Keratinocyte (primary cell): ENCODE measurements around the gene STX10. TPM values are rescaled to one million over a fixed set of nuclear protein-coding genes. Genes with fewer than 3 reads are reported as not detected.
A peak's percentile ranks its signal among the peaks of the same experiment; 100 is the strongest.

Experiments used
- DNase-seq: peaks from one replicate; pipeline ENCODE4 v3.0.0-alpha.2; 2011; ENCODE audit warnings: low read depth, missing footprints, low spot score
- FAIRE-seq: peaks from 2 replicates; lab custom pipeline; 2011; peaks lifted over from hg19 to GRCh38; lab: Jason Lieb, UNC
- H2AFZ ChIP-seq: 2 replicates; pipeline ENCODE4 v1.6.0; 2012; ENCODE audit warnings: low read length, control low read depth, inconsistent platforms; ENCODE audit not compliant: control insufficient read depth
- H3K27ac ChIP-seq: 2 replicates; pipeline ENCODE4 v1.5.1; 2011; ENCODE audit warnings: low read length; ENCODE audit not compliant: control insufficient read depth, insufficient read depth
- H3K27me3 ChIP-seq: 3 replicates; pipeline ENCODE4 v1.6.0; 2011; ENCODE audit warnings: low read length; ENCODE audit not compliant: control insufficient read depth, insufficient read depth; ENCODE audit errors: extremely low read depth
- H3K36me3 ChIP-seq, 2 experiments: 2 replicates in 1 of 2; 3 replicates in 1 of 2; pipeline ENCODE4 v1.5.1; 2011; ENCODE audit warnings: low read length in 2 of 2, mild to moderate bottlenecking in 1 of 2; ENCODE audit not compliant: control insufficient read depth in 2 of 2, insufficient read depth in 2 of 2; ENCODE audit errors: extremely low read depth in 1 of 2
- H3K4me1 ChIP-seq: 3 replicates; pipeline ENCODE4 v1.5.1; 2011; ENCODE audit warnings: low read length; ENCODE audit not compliant: control insufficient read depth, insufficient read depth; ENCODE audit errors: extremely low read depth
- H3K4me2 ChIP-seq: 3 replicates; pipeline ENCODE4 v1.6.0; 2011; ENCODE audit warnings: low read depth, low read length; ENCODE audit not compliant: control insufficient read depth, insufficient read depth; ENCODE audit errors: extremely low read depth
- H3K4me3 ChIP-seq, 3 experiments: fragments of 200-600 bp in 1 of 3; sonication (generic) in 1 of 3; 2 replicates in 2 of 3; 3 replicates in 1 of 3; pipeline ENCODE4 v1.5.1; 2011 to 2016; ENCODE audit warnings: low read length in 3 of 3, mild to moderate bottlenecking in 3 of 3, control low read depth in 2 of 3, inconsistent platforms in 1 of 3, low read depth in 1 of 3, mixed read lengths in 1 of 3, mixed run types in 1 of 3, moderate library complexity in 1 of 3; ENCODE audit not compliant: control insufficient read depth in 2 of 3, insufficient read depth in 2 of 3; ENCODE audit errors: extremely low read depth in 1 of 3
- H3K79me2 ChIP-seq: 2 replicates; pipeline ENCODE4 v1.6.0; 2012; ENCODE audit warnings: low read length; ENCODE audit not compliant: control insufficient read depth, insufficient read depth
- H3K9ac ChIP-seq: 3 replicates; pipeline ENCODE4 v1.6.0; 2011; ENCODE audit warnings: low read length; ENCODE audit not compliant: control insufficient read depth, insufficient read depth; ENCODE audit errors: extremely low read depth
- H3K9me1 ChIP-seq: 3 replicates; pipeline ENCODE4 v1.6.0; 2011; ENCODE audit warnings: low read length; ENCODE audit not compliant: control insufficient read depth, insufficient read depth; ENCODE audit errors: extremely low read depth
- H3K9me3 ChIP-seq: 2 replicates; pipeline ENCODE4 v1.5.1; 2012; ENCODE audit warnings: low read depth, low read length; ENCODE audit not compliant: control insufficient read depth
- H4K20me1 ChIP-seq: 3 replicates; pipeline ENCODE4 v1.6.0; 2011; ENCODE audit warnings: low read length; ENCODE audit not compliant: control insufficient read depth, insufficient read depth; ENCODE audit errors: extremely low read depth
- EZH2 ChIP-seq: IDR thresholded peaks from one replicate; pipeline ENCODE4 v1.6.1; 2012; ENCODE audit warnings: inconsistent platforms, mild to moderate bottlenecking, low read length, moderate library complexity
- dilution Hi-C: fragments of 300-500 bp; cut with MboI; formaldehyde crosslinking; loops from one replicate; pipeline ENCODE4 v1.7.0; 2020; ENCODE audit warnings: low sequenced_read_pairs; ENCODE audit not compliant: extremely low pct_ligation_motif_present
- polyA plus RNA-seq, 5 experiments: library from polyadenylated mRNA; depleted of rRNA in 3 of 5; stranded (reverse) in 3 of 5; stranded (forward) in 1 of 5; unstranded in 1 of 5; fragments of >200 nt; gene quantifications; 1 replicate in 1 of 5; 2 replicates in 3 of 5; 3 replicates in 1 of 5; pipeline versions ENCODE4 v1.2.1 to v1.2.3, GENCODE V29; 2011 to 2012; ENCODE audit warnings: missing spikeins in 2 of 5, low read depth in 1 of 5, low replicate concordance in 1 of 5
- TF ChIP-seq, protein P1 (sequence below), 3 experiments: IDR thresholded peaks in 1 of 3; conservative IDR thresholded peaks in 1 of 3; optimal IDR thresholded peaks in 1 of 3; 2 replicates in 2 of 3; 3 replicates in 1 of 3; pipeline versions ENCODE3 to v1.5.1; 2011; ENCODE audit warnings: low read length in 3 of 3, mild to moderate bottlenecking in 3 of 3, moderate library complexity in 2 of 3, control low read depth in 1 of 3, inconsistent platforms in 1 of 3; ENCODE audit not compliant: insufficient read depth in 2 of 3; ENCODE audit errors: extremely low read depth in 1 of 3

The STX10 gene
- polyA plus RNA-seq, 1 donor (not counting 4 experiments of a cell fraction or from before 2014, with no cell fraction given): 65.2 TPM

DNA sequence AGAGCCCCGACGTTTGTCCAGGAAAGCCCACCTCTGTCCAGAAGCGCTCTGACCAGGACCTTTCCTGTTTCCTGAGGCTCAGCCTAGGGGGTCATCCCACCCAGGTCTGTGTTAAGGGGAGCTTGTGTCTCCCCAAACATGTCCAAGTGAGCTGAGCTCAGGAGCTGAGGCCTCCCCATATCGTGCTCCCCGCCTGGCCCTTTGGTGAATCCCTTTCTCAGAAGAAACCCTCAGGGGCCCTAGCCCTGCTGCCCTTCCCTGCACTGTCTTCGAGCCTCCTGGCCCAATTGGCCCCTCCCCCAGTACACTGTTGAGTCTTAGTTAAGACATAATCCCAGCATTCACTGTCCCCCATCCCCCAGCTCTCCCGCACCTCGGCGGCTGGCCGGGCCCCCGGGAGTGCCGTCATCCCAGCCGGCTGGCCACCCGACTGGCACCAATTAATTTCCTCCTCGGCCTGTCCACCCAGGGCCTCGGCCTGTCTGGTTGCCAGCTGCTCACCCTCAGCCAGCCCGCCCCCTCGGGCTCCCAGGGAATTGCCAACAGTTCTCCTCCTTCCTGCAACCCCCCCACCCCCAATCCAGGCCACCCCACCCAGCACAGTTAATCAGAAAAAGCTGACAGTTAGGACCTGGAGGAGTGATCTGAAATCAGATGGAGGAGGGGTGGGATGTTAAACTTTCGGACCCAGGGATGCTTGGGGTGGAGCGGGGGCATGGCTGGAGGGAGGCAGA is 13.6 kb upstream of the STX10 start:
- Histone ChIP-seq H3K36me3 (no peaks in the 10 kb centered on the region), H3K4me1 (peaks cover 59% of the 10 kb centered on the region), H3K4me3 (peak overlapping the region; percentile 2 to 49 (median 46)), H3K9ac (peak overlapping the region; percentile 79), H3K79me2 (no peaks in the 10 kb centered on the region), H4K20me1 (no peaks in the 10 kb centered on the region), H3K4me2 (peak overlapping the region; percentile 86), H3K9me1 (no peaks in the 10 kb centered on the region), H3K9me3 (no peaks in the 10 kb centered on the region), H3K27me3 (no peaks in the 10 kb centered on the region), H2AFZ (peak overlapping the region; percentile 2), H3K27ac (peak overlapping the region; percentile 94)
- TF ChIP-seq, protein P1, sequence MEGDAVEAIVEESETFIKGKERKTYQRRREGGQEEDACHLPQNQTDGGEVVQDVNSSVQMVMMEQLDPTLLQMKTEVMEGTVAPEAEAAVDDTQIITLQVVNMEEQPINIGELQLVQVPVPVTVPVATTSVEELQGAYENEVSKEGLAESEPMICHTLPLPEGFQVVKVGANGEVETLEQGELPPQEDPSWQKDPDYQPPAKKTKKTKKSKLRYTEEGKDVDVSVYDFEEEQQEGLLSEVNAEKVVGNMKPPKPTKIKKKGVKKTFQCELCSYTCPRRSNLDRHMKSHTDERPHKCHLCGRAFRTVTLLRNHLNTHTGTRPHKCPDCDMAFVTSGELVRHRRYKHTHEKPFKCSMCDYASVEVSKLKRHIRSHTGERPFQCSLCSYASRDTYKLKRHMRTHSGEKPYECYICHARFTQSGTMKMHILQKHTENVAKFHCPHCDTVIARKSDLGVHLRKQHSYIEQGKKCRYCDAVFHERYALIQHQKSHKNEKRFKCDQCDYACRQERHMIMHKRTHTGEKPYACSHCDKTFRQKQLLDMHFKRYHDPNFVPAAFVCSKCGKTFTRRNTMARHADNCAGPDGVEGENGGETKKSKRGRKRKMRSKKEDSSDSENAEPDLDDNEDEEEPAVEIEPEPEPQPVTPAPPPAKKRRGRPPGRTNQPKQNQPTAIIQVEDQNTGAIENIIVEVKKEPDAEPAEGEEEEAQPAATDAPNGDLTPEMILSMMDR (optimal IDR thresholded peaks at IDR 0.05 in 1 of 3, IDR thresholded peaks at IDR 0.05 in 1 of 3, conservative IDR thresholded peaks at IDR 0.05 in 1 of 3; ENCODE audit: extremely low read depth in 1 of 3, insufficient read depth in 2 of 3, low read length in 3 of 3): no peak
- DNase-seq: no peak
- dilution Hi-C loops: no loop called here
- no peak for FAIRE-seq

DNA sequence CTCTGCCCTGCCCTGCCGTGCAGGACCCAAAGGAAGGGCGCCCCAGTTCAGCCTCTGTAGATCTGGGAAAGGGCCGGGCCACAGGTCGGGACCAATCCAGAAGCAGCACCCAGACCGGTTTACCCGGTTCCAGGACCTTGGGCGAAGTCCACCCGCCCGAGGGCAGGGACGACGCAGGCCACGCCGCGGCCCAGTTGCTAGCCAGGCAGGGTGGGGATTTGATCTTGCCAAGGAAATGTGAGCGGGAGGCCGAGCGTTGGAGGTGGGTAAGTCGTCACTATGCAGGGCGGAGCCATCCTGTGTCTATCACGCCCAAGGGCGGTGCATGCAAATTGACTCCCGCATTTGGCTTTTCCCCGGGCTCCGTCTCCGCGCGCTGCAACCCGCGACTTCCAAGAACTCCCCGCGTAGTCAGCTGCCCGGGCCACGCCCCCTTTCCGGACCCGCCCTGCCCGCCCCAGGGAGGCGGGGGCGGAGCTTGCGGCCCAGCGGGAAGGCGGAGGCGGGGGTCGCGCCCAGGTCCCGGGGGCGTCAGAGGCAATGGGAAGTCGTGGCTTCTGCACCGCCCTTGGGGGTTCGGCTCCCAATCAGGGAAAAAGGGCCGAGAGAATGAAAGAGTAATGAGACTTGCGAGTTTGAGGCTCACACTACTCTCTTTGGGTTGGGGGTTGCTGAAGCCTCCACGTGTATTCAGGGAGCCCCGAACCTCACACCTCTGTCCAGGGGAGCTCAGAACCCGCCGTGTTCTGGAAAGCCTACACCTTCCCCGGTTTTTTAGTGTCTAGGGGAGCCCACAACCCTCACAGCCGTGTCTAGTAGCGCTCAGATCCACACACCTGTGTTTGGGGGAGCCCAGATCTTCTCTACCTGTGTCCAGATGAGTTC is 12.8 kb upstream of the STX10 start:
- Histone ChIP-seq H3K4me1 (peaks cover 52% of the 10 kb centered on the region), H3K9ac (peak overlapping the region; percentile 79), H3K9me1 (no peaks in the 10 kb centered on the region), H3K79me2 (no peaks in the 10 kb centered on the region), H4K20me1 (no peaks in the 10 kb centered on the region), H3K27ac (peak overlapping the region; percentile 94), H3K4me2 (peak overlapping the region; percentile 86), H3K4me3 (peak overlapping the region; percentile 0 to 56 (median 52)), H3K36me3 (no peaks in the 10 kb centered on the region), H3K27me3 (no peaks in the 10 kb centered on the region), H3K9me3 (no peaks in the 10 kb centered on the region), H2AFZ (peak overlapping the region; percentile 69)
- dilution Hi-C loops: no loop called here
- FAIRE-seq: no peak
- TF ChIP-seq, protein P1 (optimal IDR thresholded peaks at IDR 0.05 in 1 of 3, IDR thresholded peaks at IDR 0.05 in 1 of 3, conservative IDR thresholded peaks at IDR 0.05 in 1 of 3; ENCODE audit: extremely low read depth in 1 of 3, insufficient read depth in 2 of 3, low read length in 3 of 3): no peak
- TF ChIP-seq EZH2: no peak
- peak; percentile 90 for DNase-seq
